Measurements from ENCODE around the gene KLHL41. TPM values are rescaled to one million over a fixed set of nuclear protein-coding genes. Genes with fewer than 3 reads are reported as not detected.

KLHL41 gene
- total and polyA plus RNA-seq, 4 donors, result 0.10 to 0.33 (median 0.26) TPM

DNA sequence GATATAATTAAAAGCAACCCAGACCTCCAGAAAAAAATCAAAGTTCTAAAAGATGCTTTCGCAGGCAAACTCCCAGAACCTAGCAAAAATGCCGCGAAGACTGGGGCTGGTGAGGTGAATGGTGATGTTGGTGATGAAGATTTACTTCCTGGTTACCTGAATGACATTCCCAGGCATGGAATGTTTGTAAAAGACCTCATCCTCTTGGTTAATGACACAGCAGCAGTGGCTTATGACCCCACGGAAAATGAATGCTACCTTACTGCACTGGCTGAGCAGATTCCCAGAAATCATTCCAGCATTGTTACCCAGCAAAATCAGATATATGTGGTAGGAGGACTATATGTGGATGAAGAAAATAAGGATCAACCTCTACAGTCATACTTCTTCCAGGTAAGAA is 994 bp downstream of the KLHL41 start:
- H3K27ac ChIP-seq (ENCODE audit: low read depth in 1 of 2, low read length in 2 of 2), result no peak overlapping the region
- no peaks in the 10 kb centered on the region for H3K4me1 ChIP-seq (ENCODE audit: control insufficient read depth in 4 of 4, insufficient read depth in 4 of 4, low read length in 3 of 4)
- DNase-seq (ENCODE audit: low spot score), result no peak
- no peak overlapping the region for H3K4me3 ChIP-seq (ENCODE audit: low read depth in 1 of 3, low read length in 3 of 3)
- H3K9me3 ChIP-seq (ENCODE audit: control insufficient read depth in 4 of 4, low read length in 3 of 4), result no peaks in the 10 kb centered on the region
- WGBS, result 94% methylated on average over 4 of the region's 4 CpGs
- no peaks in the 10 kb centered on the region for H3K36me3 ChIP-seq (ENCODE audit: control insufficient read depth in 4 of 4, insufficient read depth in 3 of 4, low read depth in 1 of 4, low read length in 3 of 4)
- no peaks in the 10 kb centered on the region for H3K27me3 ChIP-seq (ENCODE audit: control insufficient read depth in 4 of 4, insufficient read depth in 4 of 4, low read length in 3 of 4)
- no peak for TF ChIP-seq FOXA1 (IDR thresholded peaks at IDR 0.05)
- TF ChIP-seq HNF4A (conservative IDR thresholded peaks at IDR 0.05), result no peak
- no peak for TF ChIP-seq GABPA (IDR thresholded peaks at IDR 0.05 in 1 of 2, conservative IDR thresholded peaks at IDR 0.05 in 1 of 2)
- TF ChIP-seq SP1 (IDR thresholded peaks at IDR 0.05), result no peak
- no peak overlapping the region for H3K9ac ChIP-seq (ENCODE audit: low read depth in 1 of 2, low read length in 2 of 2)

DNA sequence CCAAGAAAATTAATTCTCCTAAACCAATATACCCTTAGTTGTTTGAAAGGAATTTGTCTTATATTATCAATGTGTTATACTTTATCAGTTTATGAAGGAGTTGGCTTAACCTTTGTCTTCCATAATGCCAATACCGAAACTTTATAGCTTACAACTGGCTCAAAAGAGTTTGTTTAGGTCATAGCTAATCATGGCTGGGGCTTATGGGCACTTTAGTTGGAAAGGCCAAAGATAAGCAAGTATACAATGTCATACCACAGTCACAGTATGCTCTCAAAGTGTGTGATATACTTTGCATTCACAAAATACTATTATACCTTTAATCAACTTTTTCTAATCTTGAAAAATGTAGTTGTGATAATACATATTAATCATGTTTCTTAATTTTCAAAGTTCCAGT is 2.3 kb downstream of the KLHL41 start:
- H3K27ac ChIP-seq (ENCODE audit: low read depth in 1 of 2, low read length in 2 of 2), result no peak overlapping the region
- H3K4me1 ChIP-seq (ENCODE audit: control insufficient read depth in 4 of 4, insufficient read depth in 4 of 4, low read length in 3 of 4), result no peaks in the 10 kb centered on the region
- no peaks in the 10 kb centered on the region for H3K9me3 ChIP-seq (ENCODE audit: control insufficient read depth in 4 of 4, low read length in 3 of 4)
- no peaks in the 10 kb centered on the region for H3K36me3 ChIP-seq (ENCODE audit: control insufficient read depth in 4 of 4, insufficient read depth in 3 of 4, low read depth in 1 of 4, low read length in 3 of 4)
- no peak overlapping the region for H3K4me3 ChIP-seq (ENCODE audit: low read depth in 1 of 3, low read length in 3 of 3)
- 93% methylated on average over 1 of the region's 1 CpG for WGBS
- H3K27me3 ChIP-seq (ENCODE audit: control insufficient read depth in 4 of 4, insufficient read depth in 4 of 4, low read length in 3 of 4), result no peaks in the 10 kb centered on the region
- TF ChIP-seq, protein P1, sequence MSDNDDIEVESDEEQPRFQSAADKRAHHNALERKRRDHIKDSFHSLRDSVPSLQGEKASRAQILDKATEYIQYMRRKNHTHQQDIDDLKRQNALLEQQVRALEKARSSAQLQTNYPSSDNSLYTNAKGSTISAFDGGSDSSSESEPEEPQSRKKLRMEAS (IDR thresholded peaks at IDR 0.05), result no peak
- TF ChIP-seq JUND (IDR thresholded peaks at IDR 0.05) (no peak), RAD21 (IDR thresholded peaks at IDR 0.05) (no peak), TAF1 (conservative IDR thresholded peaks at IDR 0.05) (no peak), FOXA2 (IDR thresholded peaks at IDR 0.05) (no peak), SP1 (IDR thresholded peaks at IDR 0.05) (no peak)
- TF ChIP-seq, protein P2, sequence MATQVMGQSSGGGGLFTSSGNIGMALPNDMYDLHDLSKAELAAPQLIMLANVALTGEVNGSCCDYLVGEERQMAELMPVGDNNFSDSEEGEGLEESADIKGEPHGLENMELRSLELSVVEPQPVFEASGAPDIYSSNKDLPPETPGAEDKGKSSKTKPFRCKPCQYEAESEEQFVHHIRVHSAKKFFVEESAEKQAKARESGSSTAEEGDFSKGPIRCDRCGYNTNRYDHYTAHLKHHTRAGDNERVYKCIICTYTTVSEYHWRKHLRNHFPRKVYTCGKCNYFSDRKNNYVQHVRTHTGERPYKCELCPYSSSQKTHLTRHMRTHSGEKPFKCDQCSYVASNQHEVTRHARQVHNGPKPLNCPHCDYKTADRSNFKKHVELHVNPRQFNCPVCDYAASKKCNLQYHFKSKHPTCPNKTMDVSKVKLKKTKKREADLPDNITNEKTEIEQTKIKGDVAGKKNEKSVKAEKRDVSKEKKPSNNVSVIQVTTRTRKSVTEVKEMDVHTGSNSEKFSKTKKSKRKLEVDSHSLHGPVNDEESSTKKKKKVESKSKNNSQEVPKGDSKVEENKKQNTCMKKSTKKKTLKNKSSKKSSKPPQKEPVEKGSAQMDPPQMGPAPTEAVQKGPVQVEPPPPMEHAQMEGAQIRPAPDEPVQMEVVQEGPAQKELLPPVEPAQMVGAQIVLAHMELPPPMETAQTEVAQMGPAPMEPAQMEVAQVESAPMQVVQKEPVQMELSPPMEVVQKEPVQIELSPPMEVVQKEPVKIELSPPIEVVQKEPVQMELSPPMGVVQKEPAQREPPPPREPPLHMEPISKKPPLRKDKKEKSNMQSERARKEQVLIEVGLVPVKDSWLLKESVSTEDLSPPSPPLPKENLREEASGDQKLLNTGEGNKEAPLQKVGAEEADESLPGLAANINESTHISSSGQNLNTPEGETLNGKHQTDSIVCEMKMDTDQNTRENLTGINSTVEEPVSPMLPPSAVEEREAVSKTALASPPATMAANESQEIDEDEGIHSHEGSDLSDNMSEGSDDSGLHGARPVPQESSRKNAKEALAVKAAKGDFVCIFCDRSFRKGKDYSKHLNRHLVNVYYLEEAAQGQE (IDR thresholded peaks at IDR 0.05), result no peak
- DNase-seq (ENCODE audit: low spot score), result no peak
- H3K9ac ChIP-seq (ENCODE audit: low read depth in 1 of 2, low read length in 2 of 2), result no peak overlapping the region

DNA sequence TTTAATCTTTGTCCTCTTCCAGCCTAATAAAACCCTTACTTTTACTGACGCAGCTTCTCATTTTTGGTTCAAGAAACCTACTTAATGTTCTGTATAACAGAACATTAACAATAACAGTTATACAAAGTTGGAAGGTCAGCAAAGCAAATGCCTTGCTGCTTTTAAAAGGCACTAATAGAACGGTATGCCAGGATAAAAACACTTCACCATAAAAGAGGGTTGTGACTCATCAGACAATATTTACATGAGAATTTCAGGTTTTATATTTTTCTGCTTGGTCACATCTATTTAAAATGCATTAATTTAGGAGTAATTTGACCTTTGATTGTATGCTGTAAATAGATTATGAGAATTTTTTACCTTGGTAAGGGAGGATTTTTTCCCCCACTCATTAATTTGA is 3.0 kb downstream of the KLHL41 start:
- Histone ChIP-seq H3K4me3 (ENCODE audit: low read depth in 1 of 3, low read length in 3 of 3) (no peak overlapping the region), H3K9ac (ENCODE audit: low read depth in 1 of 2, low read length in 2 of 2) (no peak overlapping the region), H3K4me1 (ENCODE audit: control insufficient read depth in 4 of 4, insufficient read depth in 4 of 4, low read length in 3 of 4) (no peaks in the 10 kb centered on the region), H3K27me3 (ENCODE audit: control insufficient read depth in 4 of 4, insufficient read depth in 4 of 4, low read length in 3 of 4) (no peaks in the 10 kb centered on the region), H3K9me3 (ENCODE audit: control insufficient read depth in 4 of 4, low read length in 3 of 4) (no peaks in the 10 kb centered on the region), H3K27ac (ENCODE audit: low read depth in 1 of 2, low read length in 2 of 2) (no peak overlapping the region), H3K36me3 (ENCODE audit: control insufficient read depth in 4 of 4, insufficient read depth in 3 of 4, low read depth in 1 of 4, low read length in 3 of 4) (no peaks in the 10 kb centered on the region)
- DNase-seq (ENCODE audit: low spot score), result no peak
- WGBS, result 88% methylated on average over 2 of the region's 2 CpGs
- TF ChIP-seq HNF4G (IDR thresholded peaks at IDR 0.05), result no peak
- TF ChIP-seq, protein P3, sequence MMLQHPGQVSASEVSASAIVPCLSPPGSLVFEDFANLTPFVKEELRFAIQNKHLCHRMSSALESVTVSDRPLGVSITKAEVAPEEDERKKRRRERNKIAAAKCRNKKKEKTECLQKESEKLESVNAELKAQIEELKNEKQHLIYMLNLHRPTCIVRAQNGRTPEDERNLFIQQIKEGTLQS (IDR thresholded peaks at IDR 0.05), result no peak
- TF ChIP-seq, protein P1 (IDR thresholded peaks at IDR 0.05), result no peak
- TF ChIP-seq JUND (IDR thresholded peaks at IDR 0.05), result no peak
- TF ChIP-seq, protein P4, sequence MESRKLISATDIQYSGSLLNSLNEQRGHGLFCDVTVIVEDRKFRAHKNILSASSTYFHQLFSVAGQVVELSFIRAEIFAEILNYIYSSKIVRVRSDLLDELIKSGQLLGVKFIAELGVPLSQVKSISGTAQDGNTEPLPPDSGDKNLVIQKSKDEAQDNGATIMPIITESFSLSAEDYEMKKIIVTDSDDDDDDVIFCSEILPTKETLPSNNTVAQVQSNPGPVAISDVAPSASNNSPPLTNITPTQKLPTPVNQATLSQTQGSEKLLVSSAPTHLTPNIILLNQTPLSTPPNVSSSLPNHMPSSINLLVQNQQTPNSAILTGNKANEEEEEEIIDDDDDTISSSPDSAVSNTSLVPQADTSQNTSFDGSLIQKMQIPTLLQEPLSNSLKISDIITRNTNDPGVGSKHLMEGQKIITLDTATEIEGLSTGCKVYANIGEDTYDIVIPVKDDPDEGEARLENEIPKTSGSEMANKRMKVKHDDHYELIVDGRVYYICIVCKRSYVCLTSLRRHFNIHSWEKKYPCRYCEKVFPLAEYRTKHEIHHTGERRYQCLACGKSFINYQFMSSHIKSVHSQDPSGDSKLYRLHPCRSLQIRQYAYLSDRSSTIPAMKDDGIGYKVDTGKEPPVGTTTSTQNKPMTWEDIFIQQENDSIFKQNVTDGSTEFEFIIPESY (IDR thresholded peaks at IDR 0.05), result no peak
- no peak for TF ChIP-seq YY1 (IDR thresholded peaks at IDR 0.05)
- TF ChIP-seq, protein P5, sequence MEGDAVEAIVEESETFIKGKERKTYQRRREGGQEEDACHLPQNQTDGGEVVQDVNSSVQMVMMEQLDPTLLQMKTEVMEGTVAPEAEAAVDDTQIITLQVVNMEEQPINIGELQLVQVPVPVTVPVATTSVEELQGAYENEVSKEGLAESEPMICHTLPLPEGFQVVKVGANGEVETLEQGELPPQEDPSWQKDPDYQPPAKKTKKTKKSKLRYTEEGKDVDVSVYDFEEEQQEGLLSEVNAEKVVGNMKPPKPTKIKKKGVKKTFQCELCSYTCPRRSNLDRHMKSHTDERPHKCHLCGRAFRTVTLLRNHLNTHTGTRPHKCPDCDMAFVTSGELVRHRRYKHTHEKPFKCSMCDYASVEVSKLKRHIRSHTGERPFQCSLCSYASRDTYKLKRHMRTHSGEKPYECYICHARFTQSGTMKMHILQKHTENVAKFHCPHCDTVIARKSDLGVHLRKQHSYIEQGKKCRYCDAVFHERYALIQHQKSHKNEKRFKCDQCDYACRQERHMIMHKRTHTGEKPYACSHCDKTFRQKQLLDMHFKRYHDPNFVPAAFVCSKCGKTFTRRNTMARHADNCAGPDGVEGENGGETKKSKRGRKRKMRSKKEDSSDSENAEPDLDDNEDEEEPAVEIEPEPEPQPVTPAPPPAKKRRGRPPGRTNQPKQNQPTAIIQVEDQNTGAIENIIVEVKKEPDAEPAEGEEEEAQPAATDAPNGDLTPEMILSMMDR (IDR thresholded peaks at IDR 0.05; ENCODE audit: low read depth, low read length, missing input control), result no peak
- no peak for TF ChIP-seq RAD21 (IDR thresholded peaks at IDR 0.05)
- no peak for TF ChIP-seq SP1 (IDR thresholded peaks at IDR 0.05)
- no peak for TF ChIP-seq EGR1 (IDR thresholded peaks at IDR 0.05; ENCODE audit: low read depth in 2 of 2)
- no peak for TF ChIP-seq HNF4A (conservative IDR thresholded peaks at IDR 0.05)
- no peak for TF ChIP-seq TAF1 (conservative IDR thresholded peaks at IDR 0.05)
- TF ChIP-seq, protein P2 (IDR thresholded peaks at IDR 0.05), result no peak
